GM18951 (cell line): ENCODE measurements around the gene CHM.
"Not testable (repeated sequence)": the region's sequence is repeated elsewhere in the genome, so short reads cannot be mapped to it uniquely, and the experiment has no call there.

Experiments used
- POLR2A ChIP-seq: IDR thresholded peaks from 4 replicates; pipeline ENCODE4 v1.6.1; 2011; ENCODE audit warnings: mild to moderate bottlenecking; ENCODE audit not compliant: insufficient read length, insufficient read depth; ENCODE audit errors: extremely low read depth
- in situ Hi-C: fragments of 300-500 bp; cut with MboI; formaldehyde crosslinking; loops from one replicate; pipeline ENCODE4 v1.12.0; 2022; ENCODE audit warnings: low sequenced_read_pairs, mixed read lengths, inconsistent platforms; ENCODE audit not compliant: unreplicated experiment

CHM gene

GRCh38 chrX:86013792-86014191 lies 33.6 kb downstream of the CHM start:
- in situ Hi-C loops, result no loop called here
- no peak for TF ChIP-seq POLR2A

- TF ChIP-seq POLR2A, result no peak
- in situ Hi-C loops, result no loop called here
Observed at GRCh38 chrX:86012188-86012587, 35.2 kb downstream of the CHM start.

- in situ Hi-C loops, result not testable (repeated sequence)
Observed at GRCh38 chrX:86009803-86010202, 37.6 kb downstream of the CHM start.

GRCh38 chrX:86007891-86008290 lies 39.5 kb downstream of the CHM start:
- in situ Hi-C loops, result not testable (repeated sequence)

- TF ChIP-seq POLR2A, result no peak
- in situ Hi-C loops, result no loop called here
Observed at GRCh38 chrX:86002076-86002896, 45.1 kb downstream of the CHM start.

GRCh38 chrX:85998954-85999353 lies 48.4 kb downstream of the CHM start:
- in situ Hi-C loops, result no loop called here
- no peak for TF ChIP-seq POLR2A

- in situ Hi-C loops, result no loop called here
- TF ChIP-seq POLR2A, result no peak
Observed at GRCh38 chrX:85996555-85996954, 50.8 kb downstream of the CHM start.

- TF ChIP-seq POLR2A, result no peak
- in situ Hi-C loops, result no loop called here
Observed at GRCh38 chrX:85995641-85996040, 51.7 kb downstream of the CHM start.

GRCh38 chrX:85994797-85995196 lies 52.6 kb downstream of the CHM start:
- in situ Hi-C loops, result no loop called here
- TF ChIP-seq POLR2A, result no peak

- no peak for TF ChIP-seq POLR2A
- in situ Hi-C loops, result no loop called here
Observed at GRCh38 chrX:85994228-85994627, 53.1 kb downstream of the CHM start.

- no peak for TF ChIP-seq POLR2A
- in situ Hi-C loops, result no loop called here
Observed at GRCh38 chrX:85993539-85994197, 53.7 kb downstream of the CHM start.

- TF ChIP-seq POLR2A, result no peak
- in situ Hi-C loops, result no loop called here
Observed at GRCh38 chrX:85992811-85993229, 54.5 kb downstream of the CHM start.

- no peak for TF ChIP-seq POLR2A
- in situ Hi-C loops, result no loop called here
Observed at GRCh38 chrX:85988353-85988752, 59.0 kb downstream of the CHM start.

- in situ Hi-C loops, result no loop called here
- TF ChIP-seq POLR2A, result no peak
Observed at GRCh38 chrX:85980286-85980685, 67.1 kb downstream of the CHM start.
